Natural killer cell treated with Interleukin-12 subunit alpha and Interleukin-12 subunit beta and Interleukin-15 and Interleukin-18, amount 100 ng/mL, for 72 hours (primary cell): ENCODE measurements around the gene RADIL. TPM values are rescaled to one million over a fixed set of nuclear protein-coding genes. Genes with fewer than 3 reads are reported as not detected.

Source experiments
- ATAC-seq, 2 donors: fragments of 150-1000 bp; cut with Tn5 transposase in 1 of 2; sonication (Bioruptor Pico), chemical (Tn5 transposase) in 1 of 2; 2 replicates each; pipeline ENCODE4 v1.10.0; 2021
- DNase-seq: peaks from one replicate; pipeline ENCODE4 v3.0.0; 2022; ENCODE audit warnings: low spot score
- H3K27ac Mint-ChIP-seq, 2 donors: 1 replicate in 1 of 2; 2 replicates in 1 of 2; pipeline ENCODE4 v1.8.0; 2022; ENCODE audit warnings: mixed read lengths in 2 of 2, mild to moderate bottlenecking in 1 of 2, moderate library complexity in 1 of 2
- H3K27me3 Mint-ChIP-seq, 2 donors: 1 replicate in 1 of 2; 2 replicates in 1 of 2; pipeline ENCODE4 v1.8.0; 2022; ENCODE audit warnings: mixed read lengths in 2 of 2
- H3K36me3 Mint-ChIP-seq: one replicate; pipeline ENCODE4 v1.8.0; 2022; ENCODE audit warnings: mixed read lengths
- H3K4me1 Mint-ChIP-seq, 2 donors: 1 replicate in 1 of 2; 2 replicates in 1 of 2; pipeline ENCODE4 v1.8.0; 2022; ENCODE audit warnings: low read depth in 2 of 2, mixed read lengths in 2 of 2, mild to moderate bottlenecking in 1 of 2
- H3K4me3 Mint-ChIP-seq: one replicate; pipeline ENCODE4 v1.8.0; 2022; ENCODE audit warnings: mixed read lengths
- H3K9me3 Mint-ChIP-seq: 2 replicates; pipeline ENCODE4 v1.8.0; 2022; ENCODE audit warnings: mixed read lengths
- total RNA-seq, 2 donors: library from RNA; stranded (reverse); gene quantifications; one replicate each; pipeline ENCODE4 v1.2.3, GENCODE V29; 2022

RADIL gene, protein sequence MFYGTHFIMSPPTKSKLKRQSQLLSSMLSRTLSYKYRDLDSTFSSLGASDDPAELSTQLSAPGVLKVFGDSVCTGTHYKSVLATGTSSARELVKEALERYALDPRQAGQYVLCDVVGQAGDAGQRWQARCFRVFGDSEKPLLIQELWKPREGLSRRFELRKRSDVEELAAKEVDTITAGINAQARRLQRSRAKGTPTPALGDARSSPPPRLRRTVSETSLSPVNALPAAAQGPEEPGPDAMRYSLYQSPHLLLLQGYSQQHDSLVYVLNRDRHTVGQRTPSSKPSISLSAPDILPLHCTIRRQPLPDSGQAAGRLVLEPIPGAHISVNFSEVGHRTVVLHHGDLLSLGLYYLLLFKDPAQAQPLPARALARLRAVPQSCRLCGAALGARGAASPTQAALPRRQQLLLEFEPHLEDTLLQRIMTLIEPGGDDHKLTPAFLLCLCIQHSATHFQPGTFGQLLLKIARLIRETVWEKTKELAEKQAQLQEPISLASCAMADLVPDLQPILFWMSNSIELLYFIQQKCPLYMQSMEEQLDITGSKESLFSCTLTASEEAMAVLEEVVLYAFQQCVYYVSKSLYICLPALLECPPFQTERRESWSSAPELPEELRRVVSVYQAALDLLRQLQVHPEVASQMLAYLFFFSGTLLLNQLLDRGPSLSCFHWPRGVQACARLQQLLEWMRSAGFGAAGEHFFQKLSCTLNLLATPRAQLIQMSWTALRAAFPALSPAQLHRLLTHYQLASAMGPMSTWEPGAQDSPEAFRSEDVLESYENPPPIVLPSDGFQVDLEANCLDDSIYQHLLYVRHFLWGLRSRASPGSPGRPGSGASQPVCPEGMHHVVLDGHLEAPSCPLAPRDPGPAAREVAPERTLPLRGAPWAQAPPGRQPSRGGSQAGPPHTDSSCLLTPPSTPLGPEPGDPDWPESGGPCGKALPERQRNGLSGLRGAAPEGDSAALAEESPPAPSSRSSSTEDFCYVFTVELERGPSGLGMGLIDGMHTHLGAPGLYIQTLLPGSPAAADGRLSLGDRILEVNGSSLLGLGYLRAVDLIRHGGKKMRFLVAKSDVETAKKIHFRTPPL
- total RNA-seq = under 1 TPM in 1 of 2 donors, not detected in 1; 0.19 TPM

DNA sequence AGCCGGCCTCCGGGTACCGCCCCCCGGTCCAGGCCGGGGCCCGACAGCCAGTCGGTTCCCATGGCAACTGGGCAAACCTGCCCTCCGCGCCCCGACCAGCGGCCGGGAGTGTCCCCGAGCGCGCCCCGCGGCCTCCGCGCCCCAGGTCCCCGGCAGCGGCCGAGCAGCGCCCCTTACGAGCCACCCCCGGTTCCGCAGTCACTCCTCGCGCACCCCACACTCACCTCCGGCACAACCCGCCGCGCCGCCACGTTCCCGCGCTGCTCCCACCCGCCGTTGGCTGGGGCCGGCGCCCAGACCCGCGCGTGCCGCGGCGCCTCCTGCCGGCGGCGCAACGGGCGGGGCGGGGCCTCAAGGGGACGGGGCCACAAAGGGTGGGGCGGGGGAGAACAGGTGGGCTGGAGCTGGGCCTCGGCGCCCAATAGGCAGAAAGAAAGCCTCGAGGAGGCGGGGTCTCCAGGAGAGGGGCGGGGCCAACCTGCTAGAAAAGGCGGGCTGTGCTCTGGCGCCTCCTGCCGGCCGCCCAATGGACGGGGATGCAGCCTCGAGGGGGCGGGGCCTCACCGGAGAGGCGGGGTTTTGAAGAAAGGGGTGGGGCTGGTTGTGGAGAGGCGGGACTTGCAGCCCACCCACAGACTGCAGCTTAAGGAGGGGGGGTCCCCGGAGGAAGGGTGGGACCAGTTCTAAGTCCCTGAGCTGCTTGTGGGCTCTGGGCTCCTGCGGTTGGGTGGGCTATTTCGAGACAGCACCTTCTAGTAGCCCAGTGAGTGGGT lies at the start of gene RADIL:
Gene RADIL (minus strand): TSS at position 345 of the 773 bp plus-strand sequence. CDS start 5,577 bp downstream, outside the sequence.
- peak; percentile 99 to 100 for ATAC-seq
- DNase-seq = peak; percentile 92
- Mint-ChIP-seq H3K4me3 (peak within 1 kb of the TSS; percentile 59), H3K9me3 (no peaks in the 10 kb centered on the region), H3K27me3 (peaks cover 10 to 16% of the 10 kb centered on the region in 2 donors), H3K27ac (no peak within 1 kb of the TSS), H3K36me3 (no peaks in the 10 kb centered on the region), H3K4me1 (peaks cover 8 to 9% of the 10 kb centered on the region in 2 donors)

DNA sequence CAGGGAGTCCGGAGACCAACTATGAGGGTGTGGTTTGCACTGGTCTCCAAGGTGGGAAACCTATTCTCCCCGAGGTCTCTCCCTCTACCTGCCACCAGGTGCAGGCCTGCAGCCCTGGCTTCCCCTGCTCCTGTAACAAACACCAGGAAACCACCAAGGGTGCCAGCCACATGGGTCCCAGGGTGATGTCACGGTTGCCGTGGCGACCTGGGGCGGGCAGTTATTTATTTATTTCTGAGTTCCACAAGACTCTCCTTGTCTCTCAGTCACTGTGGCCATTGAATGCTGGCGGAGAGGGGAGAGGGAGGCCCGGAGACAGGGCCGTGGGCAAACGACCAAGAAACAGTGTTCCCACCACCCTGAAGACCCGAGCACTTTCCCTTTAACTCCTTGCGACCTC lies 48.4 kb upstream of the RADIL start:
- H3K27ac Mint-ChIP-seq = no peak overlapping the region
- DNase-seq = no peak

DNA sequence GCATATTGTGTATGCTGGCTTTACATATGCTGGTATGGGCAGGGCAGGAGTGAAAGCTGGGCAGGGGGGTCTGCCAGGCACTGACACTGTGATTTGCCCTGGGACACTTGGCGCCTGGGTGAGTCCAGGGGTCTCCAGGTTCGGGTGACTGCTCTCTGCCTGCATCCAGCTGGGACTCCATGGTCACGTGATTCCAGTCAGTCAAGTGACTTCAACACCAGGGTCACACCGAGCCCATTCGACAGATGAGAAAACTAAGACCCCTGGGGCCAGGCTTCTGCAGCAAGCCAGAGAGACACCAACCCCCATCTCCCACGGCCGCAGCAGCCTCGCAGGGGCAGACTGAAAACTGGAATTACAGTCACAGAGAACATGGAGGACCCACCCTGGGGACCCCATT lies 45.5 kb upstream of the RADIL start:
- Mint-ChIP-seq H3K27me3 (peaks cover 0 to 5% of the 10 kb centered on the region in 2 donors), H3K9me3 (no peaks in the 10 kb centered on the region), H3K27ac (no peak overlapping the region), H3K36me3 (no peaks in the 10 kb centered on the region), H3K4me1 (no peaks in the 10 kb centered on the region), H3K4me3 (no peak overlapping the region)
- DNase-seq = no peak
- no peak for ATAC-seq

More for the DNA sequence above, 48.4 kb upstream of the RADIL start:
- peaks cover 0 to 5% of the 10 kb centered on the region in 2 donors for H3K27me3 Mint-ChIP-seq
- H3K36me3 Mint-ChIP-seq = no peaks in the 10 kb centered on the region
- no peaks in the 10 kb centered on the region for H3K4me1 Mint-ChIP-seq
- H3K9me3 Mint-ChIP-seq = no peaks in the 10 kb centered on the region
- ATAC-seq = no peak
- H3K4me3 Mint-ChIP-seq = no peak overlapping the region

DNA sequence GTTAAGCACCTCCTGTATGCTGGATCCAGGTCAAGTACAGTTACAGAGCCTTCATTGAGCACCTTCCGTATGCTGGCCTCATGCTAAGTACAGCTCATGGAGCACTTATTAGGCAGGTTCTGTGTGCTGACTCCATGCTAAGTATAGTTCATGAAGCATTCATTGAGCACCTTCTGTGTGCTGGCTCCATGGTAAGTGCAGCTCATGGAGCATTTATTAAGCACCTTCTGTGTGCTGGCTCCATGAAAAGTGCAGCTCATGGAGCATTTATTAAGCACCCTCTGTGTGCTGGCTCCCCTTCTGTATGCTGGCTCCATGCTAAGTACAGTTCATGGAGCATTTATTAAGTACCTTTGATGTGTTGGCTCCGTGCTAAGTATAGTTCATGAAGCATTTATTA lies 44.9 kb upstream of the RADIL start:
- H3K36me3 Mint-ChIP-seq = no peaks in the 10 kb centered on the region
- no peaks in the 10 kb centered on the region for H3K4me1 Mint-ChIP-seq
- H3K27me3 Mint-ChIP-seq = peaks cover 0 to 4% of the 10 kb centered on the region in 2 donors
- no peak overlapping the region for H3K27ac Mint-ChIP-seq
- no peak overlapping the region for H3K4me3 Mint-ChIP-seq
- H3K9me3 Mint-ChIP-seq = no peaks in the 10 kb centered on the region
- no peak for ATAC-seq
- no peak for DNase-seq

DNA sequence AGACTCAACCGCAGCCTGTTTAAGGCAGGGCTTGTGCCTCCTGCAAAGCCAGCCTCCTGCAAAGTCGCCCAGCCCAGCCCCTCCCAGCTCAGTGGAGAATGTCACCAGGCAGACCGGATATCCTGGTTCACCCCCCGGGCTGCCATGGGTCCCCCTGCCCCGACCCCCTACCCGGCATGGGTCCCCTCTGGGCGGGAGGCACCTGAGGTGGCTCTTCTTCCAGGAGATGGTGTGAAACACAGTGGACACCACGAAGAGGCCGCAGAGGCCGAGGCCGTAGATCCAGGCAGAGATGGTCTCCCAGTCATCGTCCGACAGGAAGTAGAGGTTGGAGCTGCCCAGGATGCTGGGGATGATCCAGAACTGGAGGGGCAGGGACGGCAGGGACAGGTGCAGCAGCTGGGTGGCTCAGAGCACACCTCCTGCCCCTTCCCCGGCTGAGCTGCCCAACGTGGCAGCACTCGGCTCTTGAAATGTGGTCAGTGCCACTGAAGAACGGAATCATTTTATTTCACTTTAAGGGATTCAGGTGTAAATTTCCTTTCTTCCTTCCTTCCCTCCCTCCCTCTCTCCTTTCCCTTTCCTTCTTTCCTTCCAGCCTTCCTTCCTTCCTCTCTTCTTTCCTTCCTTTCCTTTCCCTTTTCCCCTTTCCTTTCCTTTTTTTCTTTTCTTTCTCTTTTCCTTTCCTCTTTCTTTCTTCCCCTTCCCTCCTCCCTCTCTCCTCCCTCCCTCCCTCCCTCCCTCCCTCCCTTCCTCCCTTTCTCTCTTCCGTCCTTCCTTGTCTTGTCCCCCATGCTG lies 36.7 kb upstream of the RADIL start:
- Mint-ChIP-seq H3K4me3 (no peak overlapping the region), H3K9me3 (no peaks in the 10 kb centered on the region), H3K27ac (no peak overlapping the region), H3K36me3 (no peaks in the 10 kb centered on the region), H3K27me3 (peaks cover 0 to 3% of the 10 kb centered on the region in 2 donors), H3K4me1 (no peaks in the 10 kb centered on the region)
- ATAC-seq (no peak), DNase-seq (no peak)

DNA sequence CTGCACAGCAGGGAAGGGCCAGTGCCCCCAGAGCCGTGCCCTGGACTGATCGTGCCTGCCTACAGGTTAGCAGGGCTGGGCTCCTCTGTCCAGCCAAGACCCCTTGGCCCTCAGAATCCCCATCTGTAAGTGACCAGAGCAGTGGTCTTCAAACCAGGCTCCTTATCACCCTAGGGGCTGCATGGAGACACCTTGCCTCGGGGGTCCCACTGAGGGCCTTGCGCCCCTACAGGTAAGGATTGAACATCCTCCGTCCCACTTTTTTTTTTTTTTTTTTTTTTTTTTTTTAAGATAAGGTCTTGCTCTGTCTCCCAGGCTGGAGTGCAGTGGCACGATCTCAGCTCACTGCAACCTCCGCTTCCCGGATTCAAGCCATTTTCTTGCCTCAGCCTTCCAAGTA lies 32.6 kb upstream of the RADIL start:
- no peaks in the 10 kb centered on the region for H3K9me3 Mint-ChIP-seq
- H3K27ac Mint-ChIP-seq = no peak overlapping the region
- no peaks in the 10 kb centered on the region for H3K4me1 Mint-ChIP-seq
- DNase-seq (no peak), ATAC-seq (no peak)
- no peaks in the 10 kb centered on the region for H3K36me3 Mint-ChIP-seq
- H3K4me3 Mint-ChIP-seq = no peak overlapping the region
- H3K27me3 Mint-ChIP-seq = peaks cover 0 to 3% of the 10 kb centered on the region in 2 donors

DNA sequence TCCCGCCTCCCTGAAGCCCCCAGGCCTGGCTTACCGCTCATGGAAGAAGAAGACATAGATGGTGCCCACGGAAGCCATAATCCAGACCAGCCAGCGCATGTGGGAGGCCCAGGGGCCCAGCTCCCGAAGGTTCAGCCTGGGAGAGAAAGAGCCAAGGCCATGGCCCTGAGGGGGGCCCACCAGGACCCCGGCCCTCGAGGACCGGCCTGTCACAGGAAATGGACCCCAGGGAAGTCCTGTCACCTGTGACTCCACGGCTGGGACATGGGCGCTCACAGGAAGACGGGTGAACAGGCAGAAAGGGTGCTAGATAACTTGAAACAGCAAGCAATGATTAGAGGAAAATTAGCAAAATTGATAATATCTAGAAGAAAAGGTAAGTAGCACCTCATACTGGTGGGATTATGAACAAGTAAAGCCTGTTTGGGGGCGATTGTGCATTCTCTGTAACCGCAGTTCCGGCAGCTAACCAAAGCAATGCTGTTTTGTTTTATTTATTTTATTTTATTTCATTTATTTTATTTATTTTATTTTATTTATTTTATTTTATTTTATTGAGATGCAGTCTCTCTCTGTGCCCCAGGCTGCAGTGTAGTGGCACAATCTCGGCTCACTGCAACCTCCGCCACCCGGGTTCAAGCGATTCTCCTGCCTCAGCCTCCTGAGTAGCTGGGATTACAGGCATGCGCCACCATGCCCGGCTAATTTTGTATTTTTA lies 27.8 kb upstream of the RADIL start:
- Mint-ChIP-seq H3K4me1 (no peaks in the 10 kb centered on the region), H3K27me3 (no peaks in the 10 kb centered on the region), H3K9me3 (no peaks in the 10 kb centered on the region), H3K27ac (no peak overlapping the region), H3K4me3 (no peak overlapping the region), H3K36me3 (no peaks in the 10 kb centered on the region)
- ATAC-seq = no peak
- DNase-seq = no peak

DNA sequence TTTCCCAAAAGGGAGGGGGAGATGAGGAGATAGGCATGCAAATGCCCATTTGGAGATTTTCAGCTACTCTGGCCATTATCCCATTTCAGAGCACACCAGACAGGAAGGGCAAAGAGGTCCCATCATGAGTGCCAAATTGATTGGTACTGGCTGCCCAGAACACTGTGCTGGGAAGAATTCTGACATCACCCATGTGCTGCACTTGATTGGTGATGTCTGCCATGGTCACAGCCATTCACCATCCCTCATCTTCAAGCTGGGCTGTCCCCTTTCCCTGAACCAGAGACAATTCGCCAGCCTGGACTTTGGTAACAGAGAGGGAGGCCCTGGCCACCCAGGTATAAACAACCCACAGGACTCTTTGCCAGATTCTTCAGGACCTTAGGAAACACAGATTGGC lies 23.2 kb upstream of the RADIL start:
- Mint-ChIP-seq H3K36me3 (no peaks in the 10 kb centered on the region), H3K4me1 (no peaks in the 10 kb centered on the region), H3K27me3 (peaks cover 0 to 5% of the 10 kb centered on the region in 2 donors), H3K9me3 (no peaks in the 10 kb centered on the region), H3K4me3 (no peak overlapping the region), H3K27ac (no peak overlapping the region)
- ATAC-seq (no peak), DNase-seq (no peak)

DNA sequence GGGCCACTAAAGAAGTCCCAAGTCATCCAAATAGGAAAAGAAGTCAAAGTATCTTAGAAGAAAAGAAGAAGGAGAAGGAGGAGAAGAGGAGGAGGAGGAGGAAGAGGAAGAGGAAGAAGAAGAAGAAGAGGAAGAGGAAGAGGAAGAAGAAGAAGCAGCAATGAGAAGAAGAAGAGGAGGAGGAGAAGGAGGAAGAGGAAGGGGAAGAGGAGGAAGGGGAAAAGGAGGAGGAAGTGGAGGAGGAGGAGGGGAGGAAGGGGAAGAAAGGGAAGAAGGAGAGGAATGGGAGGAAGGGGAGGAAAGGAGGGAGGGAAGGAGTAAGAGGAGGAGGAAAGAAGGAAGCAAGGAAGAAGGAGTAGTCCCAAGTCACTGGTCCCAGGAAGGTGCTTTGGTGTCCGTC lies 21.7 kb upstream of the RADIL start:
- ATAC-seq (no peak), DNase-seq (no peak)
- Mint-ChIP-seq H3K9me3 (no peaks in the 10 kb centered on the region), H3K36me3 (no peaks in the 10 kb centered on the region), H3K4me3 (no peak overlapping the region), H3K27ac (no peak overlapping the region), H3K27me3 (peaks cover 0 to 5% of the 10 kb centered on the region in 2 donors), H3K4me1 (no peaks in the 10 kb centered on the region)

DNA sequence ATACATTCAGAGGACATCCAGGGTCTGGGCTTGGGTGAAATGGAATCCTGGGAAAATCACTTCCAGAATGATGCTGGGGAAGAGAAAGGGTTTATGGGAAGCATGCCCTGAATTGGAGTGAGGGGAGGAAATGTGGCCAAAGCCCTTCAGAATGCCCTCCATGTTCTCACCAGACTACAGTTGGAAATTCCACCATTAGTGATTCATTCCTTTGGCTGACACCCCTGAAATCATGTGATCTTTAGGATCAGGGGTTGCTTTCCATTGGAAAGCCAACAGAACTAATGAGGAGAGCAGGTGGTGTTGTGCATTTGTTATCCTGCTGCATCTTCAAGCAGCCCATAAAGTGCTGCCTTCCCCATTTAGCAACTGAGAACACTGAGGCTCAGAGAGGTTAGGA lies 20.8 kb upstream of the RADIL start:
- no peak for DNase-seq
- H3K27ac Mint-ChIP-seq = no peak overlapping the region
- ATAC-seq = no peak
- no peaks in the 10 kb centered on the region for H3K4me1 Mint-ChIP-seq
- H3K36me3 Mint-ChIP-seq = no peaks in the 10 kb centered on the region
- peaks cover 0 to 5% of the 10 kb centered on the region in 2 donors for H3K27me3 Mint-ChIP-seq
- no peak overlapping the region for H3K4me3 Mint-ChIP-seq
- no peaks in the 10 kb centered on the region for H3K9me3 Mint-ChIP-seq

DNA sequence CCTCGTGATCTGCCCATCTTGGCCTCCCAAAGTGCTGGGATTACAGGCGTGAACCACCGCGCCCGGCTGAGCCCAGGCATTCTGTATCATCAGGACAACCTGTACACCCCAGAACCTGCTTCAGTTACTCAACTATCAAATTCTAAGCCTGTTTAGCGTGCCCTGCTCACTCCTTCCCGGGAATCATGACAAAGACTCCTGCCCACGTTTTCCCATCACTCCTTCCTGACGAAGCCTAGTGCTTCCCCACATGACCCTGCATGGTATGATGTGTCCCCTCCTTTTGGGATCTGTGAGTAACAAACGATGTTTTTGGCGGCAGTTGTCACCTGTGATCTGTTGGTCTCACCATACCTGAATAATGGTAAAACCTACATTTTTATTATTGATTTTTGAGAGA lies 12.2 kb upstream of the RADIL start:
- no peak for ATAC-seq
- Mint-ChIP-seq H3K4me1 (no peaks in the 10 kb centered on the region), H3K4me3 (no peak overlapping the region)

DNA sequence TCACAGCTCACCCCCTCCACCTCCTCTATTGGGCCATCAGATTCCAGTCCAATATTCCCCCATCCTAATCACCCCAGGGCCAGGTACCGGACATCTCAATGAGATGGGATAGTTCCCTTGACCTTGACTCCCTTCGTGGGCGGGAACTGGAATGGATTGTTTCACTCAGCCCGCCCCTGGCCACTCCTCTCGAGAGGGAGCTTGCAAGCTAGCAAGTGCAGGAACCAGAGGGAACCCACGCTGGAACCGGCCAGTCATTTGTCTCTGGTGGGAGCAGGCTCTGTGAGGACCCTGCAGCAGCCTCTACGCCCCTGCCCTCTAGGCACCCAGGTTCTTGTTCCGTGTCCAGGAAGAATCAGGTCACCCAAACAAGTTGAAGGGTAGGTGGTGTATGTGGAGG lies 11.0 kb upstream of the RADIL start:
- no peak for ATAC-seq
- no peak for DNase-seq
- no peaks in the 10 kb centered on the region for H3K36me3 Mint-ChIP-seq

More for the DNA sequence above, 12.2 kb upstream of the RADIL start:
- Mint-ChIP-seq H3K27ac (no peak overlapping the region), H3K36me3 (no peaks in the 10 kb centered on the region), H3K9me3 (no peaks in the 10 kb centered on the region), H3K27me3 (peaks cover 9 to 16% of the 10 kb centered on the region in 2 donors)
- DNase-seq = no peak

More for the DNA sequence above, 11.0 kb upstream of the RADIL start:
- Mint-ChIP-seq H3K9me3 (no peaks in the 10 kb centered on the region), H3K27me3 (peaks cover 11 to 16% of the 10 kb centered on the region in 2 donors), H3K27ac (no peak overlapping the region), H3K4me3 (no peak overlapping the region), H3K4me1 (no peaks in the 10 kb centered on the region)
